ENCODE data around the gene PPCS. TPM values are rescaled to one million over a fixed set of nuclear protein-coding genes. Genes with fewer than 3 reads are reported as not detected.

PPCS gene
- total and polyA plus RNA-seq, 2 of the 8 experiments (the other 6 are each of a cell fraction or from before 2014, with no cell fraction given): 24.5 to 35.3 TPM

DNA sequence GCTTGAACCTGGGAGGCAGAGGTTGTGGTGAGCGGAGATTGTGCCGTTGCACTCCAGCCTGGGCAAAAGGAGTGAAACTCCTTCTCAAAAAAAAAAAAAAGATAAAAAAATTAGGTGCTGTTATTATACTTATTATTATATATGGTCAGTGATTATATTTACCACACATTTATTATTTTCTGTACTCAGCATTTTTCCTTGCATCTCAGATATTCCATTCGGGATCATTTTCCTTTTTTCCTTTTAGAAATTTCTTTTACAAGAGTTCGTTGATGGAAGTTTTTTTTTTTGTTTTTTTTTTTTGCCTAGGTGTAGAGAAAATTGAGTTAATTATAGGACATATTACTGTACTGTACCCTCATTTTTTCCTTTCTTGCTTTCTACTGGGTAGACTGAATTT lies 20.3 kb downstream of the PPCS start:
- CTCF ChIA-PET (ENCODE audit: partially characterized antibody): no interaction called here
- Histone ChIP-seq H2BK120ac (replicated peaks; ENCODE audit: low read depth, low read length) (no peak overlapping the region), H2BK5ac (ENCODE audit: low read depth, low read length) (no peak overlapping the region), H3K23me2 (ENCODE audit: low read depth, low read length) (no peaks in the 10 kb centered on the region), H3K4ac (replicated peaks; ENCODE audit: insufficient read length, low read depth, low read length) (no peak overlapping the region), H3K79me2 (ENCODE audit: control insufficient read depth in 1 of 2, insufficient read depth in 2 of 2, low read length in 2 of 2) (no peaks in the 10 kb centered on the region), H3K36me3 (ENCODE audit: control insufficient read depth in 2 of 4, insufficient read depth in 4 of 4, low read length in 3 of 4) (no peaks in the 10 kb centered on the region), H2AK5ac (ENCODE audit: low read depth, low read length) (no peak overlapping the region), H3K4me2 (ENCODE audit: insufficient read depth in 1 of 2, low read depth in 2 of 2, low read length in 2 of 2) (no peak overlapping the region), H2AFZ (ENCODE audit: low read length) (no peak overlapping the region), H2BK20ac (ENCODE audit: low read length) (no peak overlapping the region), H3K79me1 (ENCODE audit: low read depth, low read length) (no peaks in the 10 kb centered on the region), H3K23ac (ENCODE audit: insufficient read length) (no peak overlapping the region), H3K18ac (ENCODE audit: extremely low read depth, low read length) (no peak overlapping the region), H3K9me3 (ENCODE audit: insufficient read depth in 2 of 2, low read depth in 1 of 2, low read length in 1 of 2) (no peaks in the 10 kb centered on the region), H2BK15ac (ENCODE audit: low read length) (no peak overlapping the region), H4K91ac (replicated peaks; ENCODE audit: insufficient read length, low read length) (no peak overlapping the region), H3K4me3 (ENCODE audit: extremely low read depth in 1 of 4, insufficient read depth in 2 of 4, low read depth in 3 of 4, low read length in 4 of 4) (no peak overlapping the region), H4K20me1 (replicated peaks in 1 of 2; ENCODE audit: control insufficient read depth in 1 of 2, insufficient read depth in 2 of 2, low read length in 2 of 2) (no peaks in the 10 kb centered on the region), H3K56ac (replicated peaks; ENCODE audit: insufficient read length, low read depth, low read length) (no peak overlapping the region), H4K5ac (ENCODE audit: insufficient read length, low read depth, low read length) (no peak overlapping the region), H3K4me1 (replicated peaks in 1 of 4; ENCODE audit: control insufficient read depth in 3 of 4, insufficient read depth in 4 of 4, low read length in 3 of 4) (no peaks in the 10 kb centered on the region), H3K9ac (replicated peaks in 1 of 4; ENCODE audit: extremely low read depth in 1 of 4, low read depth in 3 of 4, low read length in 3 of 4) (no peak overlapping the region), H2BK12ac (ENCODE audit: low read depth, low read length) (no peak overlapping the region), H4K8ac (ENCODE audit: extremely low read depth, insufficient read depth, low read length) (no peak overlapping the region), H3K27me3 (replicated peaks in 1 of 4; ENCODE audit: control insufficient read depth in 3 of 4, extremely low read depth in 1 of 4, insufficient read depth in 3 of 4, low read length in 3 of 4) (no peaks in the 10 kb centered on the region), H3K27ac (ENCODE audit: low read depth, low read length) (no peak overlapping the region), H3K14ac (ENCODE audit: insufficient read length) (no peak overlapping the region)
- POLR2A ChIA-PET (ENCODE audit: partially characterized antibody): no interaction called here
- FAIRE-seq: no peak
- no peak for DNase-seq (ENCODE audit: low read depth in 1 of 2, low spot score in 2 of 2)
- TF ChIP-seq JUND (IDR thresholded peaks at IDR 0.05; ENCODE audit: low read length): no peak
- TF ChIP-seq RAD21 (IDR thresholded peaks at IDR 0.05 in 1 of 2, conservative IDR thresholded peaks at IDR 0.05 in 1 of 2; ENCODE audit: low read depth in 2 of 2, low read length in 2 of 2): no peak
- no peak for TF ChIP-seq HDAC6 (IDR thresholded peaks at IDR 0.05; ENCODE audit: low read depth, low read length)
- no peak for TF ChIP-seq JUN (IDR thresholded peaks at IDR 0.05; ENCODE audit: low read depth, low read length)
- TF ChIP-seq NRF1 (IDR thresholded peaks at IDR 0.05; ENCODE audit: low read depth, low read length): no peak
- TF ChIP-seq EZH2 (IDR thresholded peaks at IDR 0.05; ENCODE audit: low read depth, low read length, severe bottlenecking): no peak
- no peak for TF ChIP-seq CTBP2 (IDR thresholded peaks at IDR 0.05; ENCODE audit: borderline replicate concordance, insufficient read depth, insufficient read length, low read length)
- no peak for TF ChIP-seq SUZ12 (IDR thresholded peaks at IDR 0.05; ENCODE audit: low read length)
- no peak for TF ChIP-seq BCL11A (IDR thresholded peaks at IDR 0.05; ENCODE audit: low read depth in 2 of 2, low read length in 2 of 2)
- no peak for TF ChIP-seq KDM4A (IDR thresholded peaks at IDR 0.05; ENCODE audit: low read depth, low read length, severe bottlenecking)
- WGBS, 2 experiments (ENCODE audit: extremely low coverage in 1 of 2, insufficient coverage in 1 of 2, insufficient read length in 1 of 2, insufficient replicate concordance in 2 of 2, low coverage in 1 of 2, low lambda C conversion rate in 2 of 2, missing lambda C conversion rate in 1 of 2): 95% methylated on average over 4 of the region's 4 CpGs; no CpG with 5 or more reads in 1 of the 2 experiments
